Progenitor cell of endocrine pancreas (in vitro differentiated cells): ENCODE data around the gene CMTM5. TPM values are rescaled to one million over a fixed set of nuclear protein-coding genes. Genes with fewer than 3 reads are reported as not detected.

Experiments
- DNase-seq: peaks from one replicate; pipeline ENCODE4 v3.0.0; 2021; ENCODE audit warnings: low spot score; ENCODE audit not compliant: unreplicated experiment
- H3K27ac Mint-ChIP-seq: 2 replicates; pipeline ENCODE4 v1.8.0; 2021; ENCODE audit warnings: mild to moderate bottlenecking, moderate library complexity, mixed read lengths
- H3K27me3 Mint-ChIP-seq: 2 replicates; pipeline ENCODE4 v1.8.0; 2021; ENCODE audit warnings: mixed read lengths
- H3K36me3 Mint-ChIP-seq: 2 replicates; pipeline ENCODE4 v1.8.0; 2022; ENCODE audit warnings: mixed read lengths; ENCODE audit not compliant: insufficient read depth
- H3K4me1 Mint-ChIP-seq: 2 replicates; pipeline ENCODE4 v1.8.0; 2021; ENCODE audit warnings: low read depth, mixed read lengths
- H3K4me3 Mint-ChIP-seq: 2 replicates; pipeline ENCODE4 v1.8.0; 2021; ENCODE audit warnings: low read depth, mild to moderate bottlenecking, moderate library complexity, mixed read lengths
- H3K9me3 Mint-ChIP-seq: 2 replicates; pipeline ENCODE4 v1.8.0; 2021; ENCODE audit warnings: low read depth, mixed read lengths
- total RNA-seq: library from RNA; stranded (reverse); gene quantifications from 2 replicates; pipeline ENCODE4 v1.2.1, GENCODE V29; 2021
- TF ChIP-seq, protein P1 (sequence below): fragments of 200-600 bp; sonication (generic); IDR thresholded peaks from one replicate; pipeline ENCODE4 v1.5.0; 2021; ENCODE audit warnings: antibody characterized with exemption, mild to moderate bottlenecking; ENCODE audit not compliant: unreplicated experiment

CMTM5 gene
- total RNA-seq, 1 donor from 2014 or later, result not detected

DNA sequence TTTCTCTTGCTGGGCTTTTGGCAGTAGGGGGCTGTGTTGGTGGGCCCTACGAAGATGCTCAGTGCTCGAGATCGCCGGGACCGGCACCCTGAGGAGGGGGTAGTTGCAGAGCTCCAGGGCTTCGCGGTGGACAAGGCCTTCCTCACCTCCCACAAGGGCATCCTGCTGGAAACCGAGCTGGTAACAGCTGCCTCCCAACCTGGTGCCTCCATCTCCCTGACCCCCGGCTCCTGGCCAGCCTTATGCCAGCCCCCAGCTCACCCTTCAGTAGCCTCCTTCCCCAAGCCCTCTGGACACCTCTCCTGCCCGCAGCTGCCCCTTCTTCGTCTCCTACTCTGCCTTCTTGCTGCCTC lies 328 bp downstream of the CMTM5 start:
- H3K27me3 Mint-ChIP-seq, result peaks cover 39% of the 10 kb centered on the region
- H3K4me1 Mint-ChIP-seq, result no peaks in the 10 kb centered on the region
- H3K27ac Mint-ChIP-seq, result peak overlapping the region; percentile 71
- DNase-seq, result no peak
- TF ChIP-seq, protein P1, sequence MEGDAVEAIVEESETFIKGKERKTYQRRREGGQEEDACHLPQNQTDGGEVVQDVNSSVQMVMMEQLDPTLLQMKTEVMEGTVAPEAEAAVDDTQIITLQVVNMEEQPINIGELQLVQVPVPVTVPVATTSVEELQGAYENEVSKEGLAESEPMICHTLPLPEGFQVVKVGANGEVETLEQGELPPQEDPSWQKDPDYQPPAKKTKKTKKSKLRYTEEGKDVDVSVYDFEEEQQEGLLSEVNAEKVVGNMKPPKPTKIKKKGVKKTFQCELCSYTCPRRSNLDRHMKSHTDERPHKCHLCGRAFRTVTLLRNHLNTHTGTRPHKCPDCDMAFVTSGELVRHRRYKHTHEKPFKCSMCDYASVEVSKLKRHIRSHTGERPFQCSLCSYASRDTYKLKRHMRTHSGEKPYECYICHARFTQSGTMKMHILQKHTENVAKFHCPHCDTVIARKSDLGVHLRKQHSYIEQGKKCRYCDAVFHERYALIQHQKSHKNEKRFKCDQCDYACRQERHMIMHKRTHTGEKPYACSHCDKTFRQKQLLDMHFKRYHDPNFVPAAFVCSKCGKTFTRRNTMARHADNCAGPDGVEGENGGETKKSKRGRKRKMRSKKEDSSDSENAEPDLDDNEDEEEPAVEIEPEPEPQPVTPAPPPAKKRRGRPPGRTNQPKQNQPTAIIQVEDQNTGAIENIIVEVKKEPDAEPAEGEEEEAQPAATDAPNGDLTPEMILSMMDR, result no peak
- H3K36me3 Mint-ChIP-seq, result no peaks in the 10 kb centered on the region
- H3K9me3 Mint-ChIP-seq, result no peaks in the 10 kb centered on the region
- no peak overlapping the region for H3K4me3 Mint-ChIP-seq

DNA sequence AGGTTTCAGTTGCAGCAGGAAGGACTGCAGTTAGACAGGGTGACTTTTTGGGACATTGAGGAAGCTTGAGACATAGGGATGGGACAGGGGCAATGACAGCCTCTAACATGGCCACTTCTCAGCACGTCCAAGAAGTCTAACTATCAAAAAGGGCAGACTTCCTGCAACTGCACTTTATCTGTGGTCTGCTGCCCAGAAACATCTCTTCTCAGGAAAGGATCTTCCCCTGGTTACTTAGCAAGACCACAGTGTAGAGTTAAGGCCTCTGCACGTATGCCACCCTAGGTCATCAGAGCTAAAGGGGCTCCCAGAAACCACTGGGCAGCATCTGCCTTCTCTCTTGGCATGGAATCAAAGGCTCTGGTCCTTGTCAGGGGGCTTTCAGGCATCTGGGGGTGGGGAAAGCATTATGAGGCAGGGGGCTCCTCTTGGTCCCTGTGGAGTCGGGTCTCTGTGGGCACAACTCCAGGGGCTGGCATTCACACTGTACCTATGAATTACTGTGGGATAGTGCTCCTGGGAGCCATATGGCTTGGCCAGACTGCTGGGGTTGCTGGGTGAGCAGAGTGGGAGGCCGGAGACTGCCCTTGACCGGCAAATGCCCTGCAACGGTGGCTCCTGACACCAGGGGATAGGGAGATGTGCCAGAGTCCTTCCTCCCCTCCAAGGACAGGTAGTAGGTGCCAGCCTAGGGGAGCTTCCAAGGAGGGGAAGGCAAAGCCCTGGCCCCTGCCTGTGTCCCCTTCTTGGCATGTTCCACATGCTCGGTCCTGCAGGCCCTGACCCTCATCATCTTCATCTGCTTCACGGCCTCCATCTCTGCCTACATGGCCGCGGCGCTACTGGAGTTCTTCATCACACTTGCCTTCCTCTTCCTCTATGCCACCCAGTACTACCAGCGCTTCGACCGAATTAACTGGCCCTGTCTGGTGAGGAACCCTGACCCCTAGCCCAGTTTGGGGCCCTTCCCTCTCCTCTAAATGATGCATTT lies 1.0 kb downstream of the CMTM5 start:
- H3K36me3 Mint-ChIP-seq, result no peaks in the 10 kb centered on the region
- H3K27ac Mint-ChIP-seq, result no peak overlapping the region
- H3K4me1 Mint-ChIP-seq, result no peaks in the 10 kb centered on the region
- TF ChIP-seq, protein P1, result no peak
- H3K4me3 Mint-ChIP-seq, result no peak overlapping the region
- DNase-seq, result no peak
- H3K27me3 Mint-ChIP-seq, result peaks cover 45% of the 10 kb centered on the region
- H3K9me3 Mint-ChIP-seq, result no peaks in the 10 kb centered on the region

DNA sequence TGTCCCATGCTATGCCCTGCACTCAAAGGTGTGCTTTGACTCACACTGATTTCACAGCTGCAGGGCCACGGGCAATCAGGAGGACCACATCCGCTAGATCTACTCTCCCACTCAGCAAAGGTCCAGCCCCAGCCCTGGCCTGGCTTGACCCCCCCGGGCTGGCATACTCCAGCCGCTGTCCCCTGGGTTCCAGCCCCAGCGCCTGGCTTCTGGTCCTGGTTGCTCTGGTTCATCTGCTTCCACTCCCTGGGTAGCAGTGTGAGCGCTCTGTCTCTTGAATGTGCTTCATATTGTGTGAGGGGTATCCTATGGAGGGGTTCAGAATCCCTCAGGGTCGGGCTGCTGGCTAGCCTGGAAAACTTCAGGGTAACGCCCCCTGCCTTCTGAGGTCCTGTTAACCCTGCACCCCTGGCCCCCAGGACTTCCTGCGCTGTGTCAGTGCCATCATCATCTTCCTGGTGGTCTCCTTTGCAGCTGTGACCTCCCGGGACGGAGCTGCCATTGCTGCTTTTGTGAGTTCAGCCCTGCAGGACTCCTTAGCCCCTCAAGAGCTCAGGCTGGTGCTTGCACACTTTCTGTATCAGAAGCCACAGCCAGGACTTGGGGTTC lies 1.9 kb downstream of the CMTM5 start:
- Mint-ChIP-seq H3K4me1 (no peaks in the 10 kb centered on the region), H3K4me3 (no peak overlapping the region), H3K9me3 (no peaks in the 10 kb centered on the region), H3K36me3 (no peaks in the 10 kb centered on the region), H3K27me3 (peaks cover 46% of the 10 kb centered on the region), H3K27ac (no peak overlapping the region)
- TF ChIP-seq, protein P1, result no peak
- DNase-seq, result no peak

DNA sequence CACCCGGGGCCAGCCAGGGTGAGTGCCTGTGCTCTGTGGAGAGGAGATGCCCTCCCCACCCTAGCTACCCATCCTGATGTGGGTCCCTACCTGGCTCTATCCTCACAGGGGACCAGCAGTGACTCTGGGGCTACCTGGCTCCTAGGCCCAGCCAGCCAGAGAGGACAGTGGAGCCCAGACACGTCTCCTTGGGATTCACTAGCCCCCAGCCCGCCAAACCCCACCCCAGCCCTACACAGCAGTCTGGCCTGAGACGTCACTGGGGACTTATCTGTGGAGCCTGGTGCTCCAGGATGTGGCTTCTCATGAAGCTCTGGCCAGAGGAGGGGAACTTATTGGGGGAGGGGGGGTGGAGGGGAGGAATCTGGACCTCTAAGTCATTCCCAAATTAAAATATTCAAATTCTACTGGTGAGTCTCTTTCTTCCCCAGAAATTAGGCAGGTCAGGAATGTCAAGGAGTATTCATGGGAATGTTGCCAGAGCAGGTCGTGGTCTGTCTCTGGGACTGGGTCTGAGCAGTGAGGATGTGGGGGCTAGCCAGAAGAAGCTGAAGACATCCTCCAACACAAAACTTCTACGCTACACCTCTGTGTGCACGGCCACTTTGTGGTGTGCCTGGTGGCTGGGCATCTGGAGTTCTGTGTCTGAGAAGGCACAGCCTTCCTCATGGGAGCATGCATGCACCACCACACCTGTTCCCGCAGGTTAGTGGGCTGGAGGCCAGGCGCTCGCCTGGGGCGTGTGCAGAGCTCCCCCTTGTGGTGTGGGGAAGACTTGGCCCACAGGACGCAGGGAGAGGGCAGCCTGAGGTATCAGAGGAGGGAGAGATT lies 2.7 kb downstream of the CMTM5 start:
- H3K4me3 Mint-ChIP-seq, result no peak overlapping the region
- H3K9me3 Mint-ChIP-seq, result no peaks in the 10 kb centered on the region
- H3K27me3 Mint-ChIP-seq, result peaks cover 50% of the 10 kb centered on the region
- no peaks in the 10 kb centered on the region for H3K36me3 Mint-ChIP-seq
- no peaks in the 10 kb centered on the region for H3K4me1 Mint-ChIP-seq
- TF ChIP-seq, protein P1, result peak; percentile 92
- no peak overlapping the region for H3K27ac Mint-ChIP-seq
- DNase-seq, result peak; percentile 65
